Ovary (tissue), 9 donors: ENCODE data around the gene DEGS2. TPM values are rescaled to one million over a fixed set of nuclear protein-coding genes. Genes with fewer than 3 reads are reported as not detected.

Experiments used
- DNase-seq, 5 donors: peaks; one replicate each; pipeline ENCODE4 v3.0.0-alpha.2; 2019 to 2020
- H3K27ac ChIP-seq, 2 donors: fragments of 200-600 bp; one replicate each; pipeline versions ENCODE4 v1.5.1 to v1.8.0; 2019 to 2022
- H3K27me3 ChIP-seq: fragments of 200-600 bp; one replicate; pipeline ENCODE4 v1.8.0; 2022
- H3K36me3 ChIP-seq: fragments of 200-600 bp; sonication (generic); one replicate; pipeline ENCODE4 v1.5.1; 2019
- H3K4me1 ChIP-seq: one replicate; pipeline ENCODE4 v1.8.1; 2013; ENCODE audit warnings: mild to moderate bottlenecking, moderate library complexity; ENCODE audit not compliant: insufficient read depth
- H3K4me3 ChIP-seq: fragments of 200-600 bp; sonication (generic); one replicate; pipeline ENCODE4 v1.5.1; 2017
- H3K9me3 ChIP-seq, 2 donors: fragments of 200-600 bp in 1 of 2; sonication (generic) in 1 of 2; one replicate each; pipeline versions ENCODE4 v1.5.1 to v1.8.1; 2013 to 2019; ENCODE audit warnings: mild to moderate bottlenecking in 1 of 2, moderate library complexity in 1 of 2
- CTCF ChIP-seq, 3 donors: fragments of 450-650 bp in 2 of 3; fragments of 200-600 bp in 1 of 3; IDR thresholded peaks; one replicate each; pipeline versions ENCODE4 v1.5.1 to v1.8.0; 2016 to 2022; ENCODE audit warnings: antibody characterized with exemption in 3 of 3, mild to moderate bottlenecking in 1 of 3
- EP300 ChIP-seq: sonication (generic); formaldehyde crosslinking; IDR thresholded peaks from one replicate; pipeline ENCODE4 v1.6.1; 2017; ENCODE audit warnings: antibody characterized with exemption
- POLR2A ChIP-seq: fragments of 450-650 bp; IDR thresholded peaks from one replicate; pipeline ENCODE4 v1.6.1; 2017; ENCODE audit warnings: antibody characterized with exemption, mild to moderate bottlenecking, moderate library complexity
- WGBS, 3 donors: extraction: QIAGEN DNeasy Blood & Tissue Kit in 1 of 3; methylation state at CpG; one replicate each; pipeline versions ENCODE4 v1.1.5 to v1.1.7; 2013 to 2017; 5-methylcytosine and 5-hydroxymethylcytosine counted together
- intact Hi-C, 4 donors: fragments of 100-400 bp; cut with DNase I; formaldehyde crosslinking; loops; one replicate each; pipeline versions ENCODE4 v1.11.0 to v1.15.1; 2022 to 2023
- polyA plus RNA-seq, 2 donors: library from polyadenylated mRNA; stranded (reverse); fragments of 200-250 nt in 1 of 2; fragments of 350-450 nt in 1 of 2; fragmentation: Illumina TruSeq in 1 of 2; extraction: RNeasy Lipid Tissue Mini Kit (QIAGEN cat#74804) in 1 of 2; gene quantifications; one replicate each; pipeline ENCODE4 v1.2.3, GENCODE V29; 2013 to 2014
- total RNA-seq, 7 donors: library from RNA; depleted of rRNA in 2 of 7; stranded (reverse); fragments of >200 nt in 2 of 7; fragmentation: NEBNext Ultra II Directional in 3 of 7; extraction: Animal tissue kit (Norgen Biotek cat#: 25700) in 3 of 7; gene quantifications; one replicate each; pipeline versions ENCODE4 v1.1.0 to v1.2.4, GENCODE V29; 2016 to 2023
- donor health status: DM: no; HTN: no; CAD: no; lungs with moderate emphysema.
- donor health status: DM: no; HTN: no; CAD: no.
- donor health status: Bipolar disorder and iron deficiency.
- donor health status: DM: yes; HTN: yes; CAD: no.
- donor health status: DM: no; HTN: no; CAD: no.
- donor health status: DM: yes; HTN: yes; CAD: no.

Gene DEGS2
- total and polyA plus RNA-seq, 9 donors, result 0.45 to 7.9 (median 2.3) TPM; not detected in 1

- Histone ChIP-seq H3K27me3 (no peaks in the 10 kb centered on the region), H3K36me3 (no peaks in the 10 kb centered on the region), H3K27ac (no peak overlapping the region), H3K4me1 (no peaks in the 10 kb centered on the region), H3K9me3 (no peaks in the 10 kb centered on the region), H3K4me3 (no peak overlapping the region)
- WGBS, 3 donors, result 70 to 85% (median 81%) methylated on average over 8 of the region's 8 CpGs
- intact Hi-C loops, result no loop called here
- no peak for DNase-seq
- TF ChIP-seq POLR2A, result no peak
- TF ChIP-seq EP300, result no peak
- no peak for TF ChIP-seq CTCF (IDR thresholded peaks at IDR 0.05)
Measured at GRCh38 chr14:100137173-100137572, 22.3 kb downstream of the DEGS2 start.

- TF ChIP-seq EP300 (no peak), POLR2A (no peak)
- Histone ChIP-seq H3K36me3 (no peaks in the 10 kb centered on the region), H3K27ac (no peak overlapping the region), H3K4me1 (no peaks in the 10 kb centered on the region), H3K4me3 (no peak overlapping the region), H3K27me3 (no peaks in the 10 kb centered on the region), H3K9me3 (no peaks in the 10 kb centered on the region)
- intact Hi-C loops, result no loop called here
- 78 to 87% (median 83%) methylated on average over 5 of the region's 5 CpGs for WGBS, 3 donors
- no peak for DNase-seq
Measured at GRCh38 chr14:100135784-100136183, 23.7 kb downstream of the DEGS2 start.

- no peaks in the 10 kb centered on the region for H3K27me3 ChIP-seq
- H3K27ac ChIP-seq, result no peak overlapping the region
- no peak for DNase-seq
- no peaks in the 10 kb centered on the region for H3K4me1 ChIP-seq
- no peaks in the 10 kb centered on the region for H3K36me3 ChIP-seq
- WGBS, 3 donors, result 88 to 91% (median 90%) methylated on average over 9 of the region's 9 CpGs
- no peaks in the 10 kb centered on the region for H3K9me3 ChIP-seq
- no peak overlapping the region for H3K4me3 ChIP-seq
- intact Hi-C loops, result no loop called here
- TF ChIP-seq POLR2A (no peak), EP300 (no peak), CTCF (IDR thresholded peaks at IDR 0.05) (no peak)
Measured at GRCh38 chr14:100135073-100135472, 24.4 kb downstream of the DEGS2 start.

GRCh38 chr14:100134586-100134985, 24.9 kb downstream of the DEGS2 start:
- no peaks in the 10 kb centered on the region for H3K36me3 ChIP-seq
- 91 to 93% (median 93%) methylated on average over 8 of the region's 8 CpGs for WGBS, 3 donors
- no peak overlapping the region for H3K27ac ChIP-seq
- intact Hi-C loops, result no loop called here
- no peaks in the 10 kb centered on the region for H3K9me3 ChIP-seq
- no peak for DNase-seq
- TF ChIP-seq EP300 (no peak), CTCF (IDR thresholded peaks at IDR 0.05) (no peak), POLR2A (no peak)
- no peaks in the 10 kb centered on the region for H3K27me3 ChIP-seq
- no peaks in the 10 kb centered on the region for H3K4me1 ChIP-seq
- no peak overlapping the region for H3K4me3 ChIP-seq

- WGBS, 3 donors, result 84 to 95% (median 85%) methylated on average over 12 of the region's 12 CpGs
- no peak for TF ChIP-seq CTCF (IDR thresholded peaks at IDR 0.05)
- no peak for TF ChIP-seq POLR2A
- no peak for TF ChIP-seq EP300
- Histone ChIP-seq H3K27ac (no peak overlapping the region), H3K36me3 (no peaks in the 10 kb centered on the region), H3K4me1 (no peaks in the 10 kb centered on the region), H3K4me3 (no peak overlapping the region), H3K27me3 (no peaks in the 10 kb centered on the region), H3K9me3 (no peaks in the 10 kb centered on the region)
- intact Hi-C loops, result no loop called here
- DNase-seq, result no peak
Measured at GRCh38 chr14:100132903-100133510, 26.4 kb downstream of the DEGS2 start.
